IMR-90 (cell line): ENCODE measurements around the gene TOP2A. TPM values are rescaled to one million over a fixed set of nuclear protein-coding genes. Genes with fewer than 3 reads are reported as not detected.

ENCODE experiments used
- BHLHE40 ChIP-seq: fragments of 150-350 bp; IDR thresholded peaks from 2 replicates; pipeline ENCODE4 v1.6.1; 2016; ENCODE audit warnings: mild to moderate bottlenecking, low read depth, low read length
- CTCF ChIP-seq: conservative IDR thresholded peaks from 2 replicates; pipeline ENCODE4 v1.5.1; 2012; ENCODE audit warnings: mild to moderate bottlenecking, low read depth, low read length, improper control_type of control experiment
- polyA plus RNA-seq, 3 experiments: library from polyadenylated mRNA; depleted of rRNA; stranded (reverse); fragments of >200 nt; gene quantifications; 2 replicates each; pipeline ENCODE4 v1.2.3, GENCODE V29; 2012; ENCODE audit warnings: low replicate concordance in 1 of 3
- total RNA-seq: library from RNA; depleted of rRNA; stranded (reverse); fragments of >200 nt; gene quantifications from 2 replicates; pipeline ENCODE4 v1.2.3, GENCODE V29; 2012

TOP2A gene
- total and polyA plus RNA-seq, 2 of the 4 experiments (the other 2 are of a cell fraction): 43.4 to 68.5 TPM

DNA sequence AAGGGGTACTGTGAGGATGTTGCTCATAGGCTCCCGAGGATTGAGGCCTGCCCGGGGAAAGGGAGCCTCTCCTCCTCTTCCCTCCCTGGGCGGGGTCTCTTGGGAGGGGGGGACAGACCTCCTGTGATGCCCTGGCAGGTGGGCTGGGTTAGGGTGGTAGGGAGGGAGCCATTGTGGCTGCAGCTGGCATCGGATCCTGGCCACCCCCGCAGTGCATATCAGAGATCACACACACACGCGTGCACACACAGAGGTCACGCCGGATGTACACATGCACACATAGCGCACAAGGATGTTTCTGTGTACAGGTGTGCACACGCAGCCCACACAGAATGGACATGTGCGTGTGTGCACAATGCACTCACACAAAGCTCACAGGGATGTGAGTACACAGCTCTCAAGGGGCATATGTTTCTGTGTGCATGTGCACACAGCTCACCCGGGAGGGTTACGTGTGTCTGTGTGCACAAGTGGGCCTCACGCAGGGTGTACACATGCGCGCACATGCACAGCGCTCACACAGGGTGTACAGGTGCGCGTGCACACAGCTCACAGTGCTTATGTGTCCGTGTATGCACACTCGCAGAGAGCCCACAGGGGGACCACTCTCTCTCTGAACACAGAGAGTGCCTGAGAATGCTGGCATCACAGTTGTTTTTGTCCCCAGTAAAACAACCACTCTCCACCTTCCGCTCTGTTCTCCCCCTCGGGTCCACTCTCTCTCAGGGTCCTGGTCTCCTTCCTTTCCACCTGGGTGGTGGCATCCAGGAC lies 55.6 kb downstream of the TOP2A start (continued):
- TF ChIP-seq CTCF: no peak
- TF ChIP-seq BHLHE40: no peak
